ENCODE data around the gene PDE2A. TPM values are rescaled to one million over a fixed set of nuclear protein-coding genes. Genes with fewer than 3 reads are reported as not detected.

The PDE2A gene
- total and polyA plus RNA-seq, 2 of the 4 experiments (the other 2 are of a cell fraction) = 0.02 TPM; not detected in 1

- no peak for DNase-seq
- no peak overlapping the region for H3K9ac ChIP-seq (ENCODE audit: low read depth, low read length)
- H3K56ac ChIP-seq (ENCODE audit: extremely low read depth, insufficient read depth, low read length) = no peak overlapping the region
- H4K20me1 ChIP-seq (ENCODE audit: insufficient read depth, low read length) = no peaks in the 10 kb centered on the region
- intact Hi-C loops (cut with micrococcal nuclease) = no loop called here
- no peak overlapping the region for H4K8ac ChIP-seq (ENCODE audit: low read depth in 2 of 2, low read length in 2 of 2)
- no peak for TF ChIP-seq MXI1 (IDR thresholded peaks at IDR 0.05; ENCODE audit: borderline replicate concordance, low read depth, low read length)
- TF ChIP-seq, protein P1, sequence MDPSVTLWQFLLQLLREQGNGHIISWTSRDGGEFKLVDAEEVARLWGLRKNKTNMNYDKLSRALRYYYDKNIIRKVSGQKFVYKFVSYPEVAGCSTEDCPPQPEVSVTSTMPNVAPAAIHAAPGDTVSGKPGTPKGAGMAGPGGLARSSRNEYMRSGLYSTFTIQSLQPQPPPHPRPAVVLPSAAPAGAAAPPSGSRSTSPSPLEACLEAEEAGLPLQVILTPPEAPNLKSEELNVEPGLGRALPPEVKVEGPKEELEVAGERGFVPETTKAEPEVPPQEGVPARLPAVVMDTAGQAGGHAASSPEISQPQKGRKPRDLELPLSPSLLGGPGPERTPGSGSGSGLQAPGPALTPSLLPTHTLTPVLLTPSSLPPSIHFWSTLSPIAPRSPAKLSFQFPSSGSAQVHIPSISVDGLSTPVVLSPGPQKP (IDR thresholded peaks at IDR 0.05; ENCODE audit: borderline replicate concordance, low read depth, low read length) = no peak
- TF ChIP-seq FOS (IDR thresholded peaks at IDR 0.05; ENCODE audit: low read depth, low read length) = no peak
- TF ChIP-seq, protein P2, sequence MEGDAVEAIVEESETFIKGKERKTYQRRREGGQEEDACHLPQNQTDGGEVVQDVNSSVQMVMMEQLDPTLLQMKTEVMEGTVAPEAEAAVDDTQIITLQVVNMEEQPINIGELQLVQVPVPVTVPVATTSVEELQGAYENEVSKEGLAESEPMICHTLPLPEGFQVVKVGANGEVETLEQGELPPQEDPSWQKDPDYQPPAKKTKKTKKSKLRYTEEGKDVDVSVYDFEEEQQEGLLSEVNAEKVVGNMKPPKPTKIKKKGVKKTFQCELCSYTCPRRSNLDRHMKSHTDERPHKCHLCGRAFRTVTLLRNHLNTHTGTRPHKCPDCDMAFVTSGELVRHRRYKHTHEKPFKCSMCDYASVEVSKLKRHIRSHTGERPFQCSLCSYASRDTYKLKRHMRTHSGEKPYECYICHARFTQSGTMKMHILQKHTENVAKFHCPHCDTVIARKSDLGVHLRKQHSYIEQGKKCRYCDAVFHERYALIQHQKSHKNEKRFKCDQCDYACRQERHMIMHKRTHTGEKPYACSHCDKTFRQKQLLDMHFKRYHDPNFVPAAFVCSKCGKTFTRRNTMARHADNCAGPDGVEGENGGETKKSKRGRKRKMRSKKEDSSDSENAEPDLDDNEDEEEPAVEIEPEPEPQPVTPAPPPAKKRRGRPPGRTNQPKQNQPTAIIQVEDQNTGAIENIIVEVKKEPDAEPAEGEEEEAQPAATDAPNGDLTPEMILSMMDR (conservative IDR thresholded peaks at IDR 0.05; ENCODE audit: low read depth, low read length) = no peak
- TF ChIP-seq CEBPB (IDR thresholded peaks at IDR 0.05; ENCODE audit: low read depth, low read length) = no peak
- TF ChIP-seq SMC3 (IDR thresholded peaks at IDR 0.05; ENCODE audit: low read depth, low read length) = no peak
- TF ChIP-seq NFE2L2 (IDR thresholded peaks at IDR 0.05; ENCODE audit: low read depth, low read length) = no peak
- no peak for TF ChIP-seq RCOR1 (IDR thresholded peaks at IDR 0.05; ENCODE audit: insufficient replicate concordance, low read length)
- TF ChIP-seq MAZ (IDR thresholded peaks at IDR 0.05; ENCODE audit: borderline replicate concordance, low read depth, low read length) = no peak
- no peak for TF ChIP-seq MAFK (IDR thresholded peaks at IDR 0.05; ENCODE audit: low read depth, low read length)
- TF ChIP-seq RFX5 (IDR thresholded peaks at IDR 0.05; ENCODE audit: low read depth, low read length) = no peak
- TF ChIP-seq CHD1 (IDR thresholded peaks at IDR 0.05; ENCODE audit: low read depth, low read length) = no peak
- TF ChIP-seq POLR2A (IDR thresholded peaks at IDR 0.05; ENCODE audit: low read depth, low read length) = no peak
- no peak for TF ChIP-seq USF2 (IDR thresholded peaks at IDR 0.05; ENCODE audit: low read depth, low read length)
- ATAC-seq (ENCODE audit: low read depth) = no peak
- no peak overlapping the region for H3K27ac ChIP-seq (ENCODE audit: insufficient read depth, low read length)
- no peak overlapping the region for H4K5ac ChIP-seq (ENCODE audit: low read depth, low read length)
- H3K79me1 ChIP-seq (ENCODE audit: low read depth in 1 of 2, low read length in 2 of 2) = no peaks in the 10 kb centered on the region
- H2AK5ac ChIP-seq (ENCODE audit: low read depth, low read length) = no peak overlapping the region
- H3K23ac ChIP-seq (ENCODE audit: low read depth, low read length) = no peak overlapping the region
- dilution Hi-C loops (cut with HindIII; ENCODE audit: low sequenced_read_pairs, unreplicated experiment) = no loop called here
- no peak overlapping the region for H2BK20ac ChIP-seq (ENCODE audit: low read depth, low read length)
- no peaks in the 10 kb centered on the region for H3K36me3 ChIP-seq (ENCODE audit: control insufficient read depth, insufficient read depth, low read length)
- H3K4ac ChIP-seq (ENCODE audit: low read depth, low read length) = no peak overlapping the region
- no peaks in the 10 kb centered on the region for H3K9me3 ChIP-seq (ENCODE audit: control insufficient read depth, insufficient read depth, low read length)
- no peak overlapping the region for H4K91ac ChIP-seq (ENCODE audit: insufficient read depth, low read depth, low read length)
- H2AK9ac ChIP-seq (replicated peaks; ENCODE audit: low read depth, low read length, poor library complexity) = no peak overlapping the region
- H3K27me3 ChIP-seq (ENCODE audit: control insufficient read depth, insufficient read depth, low read length) = peaks cover 46% of the 10 kb centered on the region
- no peak overlapping the region for H3K18ac ChIP-seq (ENCODE audit: low read depth, low read length)
- no peak overlapping the region for H2BK120ac ChIP-seq (ENCODE audit: low read depth, low read length)
- WGBS, 2 experiments (ENCODE audit: extremely low coverage in 2 of 2, insufficient read length in 1 of 2) = 83% methylated on average over 1 of the region's 6 CpGs; no CpG with 5 or more reads in 1 of the 2 experiments
- no peak overlapping the region for H2BK5ac ChIP-seq (ENCODE audit: low read depth, low read length, poor library complexity, severe bottlenecking)
- no peak overlapping the region for H3K14ac ChIP-seq (replicated peaks; ENCODE audit: low read depth, low read length)
- in situ Hi-C loops (cut with MboI; ENCODE audit: low sequenced_read_pairs) = no loop called here
- no peak overlapping the region for H3K4me3 ChIP-seq (ENCODE audit: insufficient read depth, low read depth, low read length)
- ChIA-PET POLR2A (ENCODE audit: unreplicated experiment) (no interaction called here), CTCF (no interaction called here)
- no TSS peak for BruUV-seq (replicated peaks)
- H2BK15ac ChIP-seq (ENCODE audit: low read depth, low read length) = no peak overlapping the region
- 0 out of 2 replicates have a peak, but pooled peaks cover 1% of the 10 kb centered on the region for H3K4me1 ChIP-seq (ENCODE audit: control insufficient read depth, insufficient read depth, low read length)
- H2AFZ ChIP-seq (replicated peaks; ENCODE audit: low read length, poor library complexity) = no peak overlapping the region
- H3K9me1 ChIP-seq (ENCODE audit: insufficient read depth, low read length) = no peaks in the 10 kb centered on the region
- no peak overlapping the region for H3K4me2 ChIP-seq (ENCODE audit: low read depth, low read length)
Observed at GRCh38 chr11:72576661-72577060, 97.6 kb downstream of the PDE2A start.

Measured in IMR-90 (cell line).